ENCODE data around the gene CYP4F11. TPM values are rescaled to one million over a fixed set of nuclear protein-coding genes. Genes with fewer than 3 reads are reported as not detected.
"Not testable (repeated sequence)": the region's sequence is repeated elsewhere in the genome, so short reads cannot be mapped to it uniquely, and the experiment has no call there.

Gene CYP4F11
- total RNA-seq, 5 donors from 2014 or later (not counting 1 experiment from before 2014, with no cell fraction given), result 0.15 to 0.16 TPM; not detected in 3

GRCh38 chr19:15913384-15913783 lies 20.9 kb downstream of the CYP4F11 start:
- no peak overlapping the region for H3K27ac Mint-ChIP-seq
- H3K4me1 ChIP-seq (ENCODE audit: control insufficient read depth in 1 of 2, extremely low read depth in 1 of 2, insufficient read depth in 2 of 2, low read length in 2 of 2), result no peaks in the 10 kb centered on the region
- ATAC-seq (replicated peaks in 1 of 4), result no peak
- H3K27ac ChIP-seq (ENCODE audit: low read length), result no peak overlapping the region
- H3K36me3 Mint-ChIP-seq, result no peaks in the 10 kb centered on the region
- H3K9me3 Mint-ChIP-seq, result peaks cover 0 to 9% (median 3%) of the 10 kb centered on the region in 3 donors
- H3K4me3 ChIP-seq (ENCODE audit: control insufficient read depth in 1 of 2, extremely low read depth in 1 of 2, low read length in 1 of 2), result no peak overlapping the region
- H3K4me3 Mint-ChIP-seq, result no peak overlapping the region
- no peaks in the 10 kb centered on the region for H3K9me3 ChIP-seq
- 55% methylated on average over 4 of the region's 6 CpGs for WGBS (ENCODE audit: insufficient coverage)
- peaks cover 0 to 3% (median 3%) of the 10 kb centered on the region in 3 donors for H3K4me1 Mint-ChIP-seq
- H3K27me3 ChIP-seq (replicated peaks in 1 of 2; ENCODE audit: control insufficient read depth in 2 of 2, extremely low read depth in 1 of 2, insufficient read depth in 2 of 2, low read length in 1 of 2), result peaks cover 3 to 33% of the 10 kb centered on the region in 2 experiments
- H3K27me3 Mint-ChIP-seq, result peaks cover 53 to 75% of the 10 kb centered on the region in 2 donors
- no peak for DNase-seq
- no peaks in the 10 kb centered on the region for H3K36me3 ChIP-seq (ENCODE audit: control insufficient read depth in 2 of 2, extremely low read depth in 1 of 2, insufficient read depth in 1 of 2, low read length in 1 of 2)
- POLR2A ChIA-PET, result no interaction called here
- CTCF ChIA-PET, result interaction anchor here in 1 of 2 donors (0.6 kb wide), 1 partner anchor 95 kb away, joined by 3 read pairs; no protein-coding TSS in a partner anchor

- POLR2A ChIA-PET, result no interaction called here
- H3K27ac Mint-ChIP-seq, result peak overlapping the region in 1 of 2 donors; percentile 11
Observed at GRCh38 chr19:15911599-15912235, 22.6 kb downstream of the CYP4F11 start.

GRCh38 chr19:15905026-15905425 lies 29.3 kb downstream of the CYP4F11 start:
- POLR2A ChIA-PET, result no interaction called here
- Histone ChIP-seq H3K27me3 (replicated peaks in 1 of 2; ENCODE audit: control insufficient read depth in 2 of 2, extremely low read depth in 1 of 2, insufficient read depth in 2 of 2, low read length in 1 of 2) (peaks cover 2 to 10% of the 10 kb centered on the region in 2 experiments), H3K27ac (ENCODE audit: low read length) (no peak overlapping the region), H3K9me3 (no peaks in the 10 kb centered on the region), H3K4me3 (ENCODE audit: control insufficient read depth in 1 of 2, extremely low read depth in 1 of 2, low read length in 1 of 2) (no peak overlapping the region), H3K36me3 (ENCODE audit: control insufficient read depth in 2 of 2, extremely low read depth in 1 of 2, insufficient read depth in 1 of 2, low read length in 1 of 2) (no peaks in the 10 kb centered on the region), H3K4me1 (ENCODE audit: control insufficient read depth in 1 of 2, extremely low read depth in 1 of 2, insufficient read depth in 2 of 2, low read length in 2 of 2) (peaks cover 0 to 2% of the 10 kb centered on the region in 2 experiments)
- Mint-ChIP-seq H3K4me3 (no peak overlapping the region), H3K27me3 (peaks cover 28 to 53% of the 10 kb centered on the region in 2 donors), H3K9me3 (peaks cover 0 to 25% (median 0%) of the 10 kb centered on the region in 3 donors), H3K27ac (no peak overlapping the region), H3K36me3 (peaks cover 2% of the 10 kb centered on the region), H3K4me1 (peaks cover 6 to 10% (median 9%) of the 10 kb centered on the region in 3 donors)
- ATAC-seq (replicated peaks in 1 of 4) (no peak), DNase-seq (no peak)
- CTCF ChIA-PET, result interaction anchor here in 1 of 2 donors (0.6 kb wide), 1 partner anchor 27 kb away, joined by 3 read pairs; no protein-coding TSS in a partner anchor

More at GRCh38 chr19:15911599-15912235, 22.6 kb downstream of the CYP4F11 start:
- H3K9me3 Mint-ChIP-seq, result peaks cover 0 to 12% (median 3%) of the 10 kb centered on the region in 3 donors
- CTCF ChIA-PET, result no interaction called here
- Histone ChIP-seq H3K27me3 (replicated peaks in 1 of 2; ENCODE audit: control insufficient read depth in 2 of 2, extremely low read depth in 1 of 2, insufficient read depth in 2 of 2, low read length in 1 of 2) (peaks cover 2 to 31% of the 10 kb centered on the region in 2 experiments), H3K27ac (ENCODE audit: low read length) (no peak overlapping the region), H3K4me1 (ENCODE audit: control insufficient read depth in 1 of 2, extremely low read depth in 1 of 2, insufficient read depth in 2 of 2, low read length in 2 of 2) (no peaks in the 10 kb centered on the region), H3K4me3 (ENCODE audit: control insufficient read depth in 1 of 2, extremely low read depth in 1 of 2, low read length in 1 of 2) (no peak overlapping the region), H3K9me3 (no peaks in the 10 kb centered on the region), H3K36me3 (ENCODE audit: control insufficient read depth in 2 of 2, extremely low read depth in 1 of 2, insufficient read depth in 1 of 2, low read length in 1 of 2) (no peaks in the 10 kb centered on the region)
- peak overlapping the region in 1 of 3 donors; percentile 49 for H3K4me3 Mint-ChIP-seq
- WGBS (ENCODE audit: insufficient coverage), result 4% methylated on average over 31 of the region's 44 CpGs
- no peaks in the 10 kb centered on the region for H3K36me3 Mint-ChIP-seq
- peaks cover 49 to 75% of the 10 kb centered on the region in 2 donors for H3K27me3 Mint-ChIP-seq
- DNase-seq, result peak in 1 of 35 experiments; percentile 8
- peak in 1 of 4 experiments; percentile 39 for ATAC-seq (replicated peaks in 1 of 4)
- H3K4me1 Mint-ChIP-seq, result peaks cover 0 to 3% (median 3%) of the 10 kb centered on the region in 3 donors

- H3K27ac ChIP-seq (ENCODE audit: low read length); H3K36me3 Mint-ChIP-seq; CTCF ChIA-PET; H3K4me3 ChIP-seq (ENCODE audit: control insufficient read depth in 1 of 2, extremely low read depth in 1 of 2, low read length in 1 of 2); H3K9me3 ChIP-seq; H3K27ac Mint-ChIP-seq; ATAC-seq (replicated peaks in 1 of 4); H3K4me3 Mint-ChIP-seq; POLR2A ChIA-PET; DNase-seq; H3K36me3 ChIP-seq (ENCODE audit: control insufficient read depth in 2 of 2, extremely low read depth in 1 of 2, insufficient read depth in 1 of 2, low read length in 1 of 2); H3K4me1 ChIP-seq (ENCODE audit: control insufficient read depth in 1 of 2, extremely low read depth in 1 of 2, insufficient read depth in 2 of 2, low read length in 2 of 2): not testable (repeated sequence)
- Mint-ChIP-seq H3K4me1 (peaks cover 9 to 12% (median 11%) of the 10 kb centered on the region in 3 donors), H3K9me3 (peaks cover 0 to 25% (median 0%) of the 10 kb centered on the region in 3 donors), H3K27me3 (peaks cover 22 to 46% of the 10 kb centered on the region in 2 donors)
- H3K27me3 ChIP-seq (replicated peaks in 1 of 2; ENCODE audit: control insufficient read depth in 2 of 2, extremely low read depth in 1 of 2, insufficient read depth in 2 of 2, low read length in 1 of 2), result peaks cover 0 to 15% of the 10 kb centered on the region in 2 experiments
- 93% methylated on average over 21 of the region's 29 CpGs for WGBS (ENCODE audit: insufficient coverage)
Observed at GRCh38 chr19:15902898-15903297, 31.4 kb downstream of the CYP4F11 start.

- Mint-ChIP-seq H3K4me1 (peaks cover 9 to 12% (median 11%) of the 10 kb centered on the region in 3 donors), H3K27ac (no peak overlapping the region), H3K9me3 (peaks cover 0 to 25% (median 0%) of the 10 kb centered on the region in 3 donors), H3K27me3 (peaks cover 21 to 43% of the 10 kb centered on the region in 2 donors), H3K36me3 (peaks cover 2% of the 10 kb centered on the region), H3K4me3 (no peak overlapping the region)
- Histone ChIP-seq H3K27me3 (replicated peaks in 1 of 2; ENCODE audit: control insufficient read depth in 2 of 2, extremely low read depth in 1 of 2, insufficient read depth in 2 of 2, low read length in 1 of 2) (peaks cover 0 to 21% of the 10 kb centered on the region in 2 experiments), H3K36me3 (ENCODE audit: control insufficient read depth in 2 of 2, extremely low read depth in 1 of 2, insufficient read depth in 1 of 2, low read length in 1 of 2) (no peaks in the 10 kb centered on the region), H3K4me3 (ENCODE audit: control insufficient read depth in 1 of 2, extremely low read depth in 1 of 2, low read length in 1 of 2) (no peak overlapping the region), H3K9me3 (no peaks in the 10 kb centered on the region), H3K4me1 (ENCODE audit: control insufficient read depth in 1 of 2, extremely low read depth in 1 of 2, insufficient read depth in 2 of 2, low read length in 2 of 2) (peaks cover 0 to 2% of the 10 kb centered on the region in 2 experiments), H3K27ac (ENCODE audit: low read length) (no peak overlapping the region)
- 90% methylated on average over 11 of the region's 11 CpGs for WGBS (ENCODE audit: insufficient coverage)
- POLR2A ChIA-PET, result no interaction called here
- ATAC-seq (replicated peaks in 1 of 4), result no peak
- no peak for DNase-seq
- CTCF ChIA-PET, result no interaction called here
Observed at GRCh38 chr19:15902254-15902653, 32.1 kb downstream of the CYP4F11 start.

- ATAC-seq (replicated peaks in 1 of 4) (peak in 1 of 4 experiments; percentile 42), DNase-seq (no peak)
- peaks cover 9 to 12% (median 11%) of the 10 kb centered on the region in 3 donors for H3K4me1 Mint-ChIP-seq
- Histone ChIP-seq H3K9me3 (no peaks in the 10 kb centered on the region), H3K4me1 (ENCODE audit: control insufficient read depth in 1 of 2, extremely low read depth in 1 of 2, insufficient read depth in 2 of 2, low read length in 2 of 2) (peaks cover 0 to 2% of the 10 kb centered on the region in 2 experiments), H3K27ac (ENCODE audit: low read length) (no peak overlapping the region), H3K27me3 (replicated peaks in 1 of 2; ENCODE audit: control insufficient read depth in 2 of 2, extremely low read depth in 1 of 2, insufficient read depth in 2 of 2, low read length in 1 of 2) (peaks cover 0 to 30% of the 10 kb centered on the region in 2 experiments), H3K36me3 (ENCODE audit: control insufficient read depth in 2 of 2, extremely low read depth in 1 of 2, insufficient read depth in 1 of 2, low read length in 1 of 2) (no peaks in the 10 kb centered on the region), H3K4me3 (ENCODE audit: control insufficient read depth in 1 of 2, extremely low read depth in 1 of 2, low read length in 1 of 2) (peak overlapping the region in 1 of 2 donors; percentile 23)
- ChIA-PET POLR2A (no interaction called here), CTCF (interaction anchor here in 1 of 2 donors (0.6 kb wide), 1 partner anchor 1955 kb away, joined by 5 read pairs; no protein-coding TSS in a partner anchor)
- H3K27me3 Mint-ChIP-seq, result peaks cover 29 to 46% of the 10 kb centered on the region in 2 donors
- H3K27ac Mint-ChIP-seq, result no peak overlapping the region
- peak overlapping the region; percentile 53 to 78 (median 75) for H3K4me3 Mint-ChIP-seq
- peaks cover 0 to 19% (median 0%) of the 10 kb centered on the region in 3 donors for H3K9me3 Mint-ChIP-seq
- WGBS (ENCODE audit: insufficient coverage), result 100% methylated on average over 2 of the region's 11 CpGs
- peaks cover 2% of the 10 kb centered on the region for H3K36me3 Mint-ChIP-seq
Observed at GRCh38 chr19:15900504-15900903, 33.8 kb downstream of the CYP4F11 start.

Measured in T-cell (primary cell).